H9 (cell line): ENCODE data around the gene MYO5C. TPM values are rescaled to one million over a fixed set of nuclear protein-coding genes. Genes with fewer than 3 reads are reported as not detected.
"Not testable (repeated sequence)": the region's sequence is repeated elsewhere in the genome, so short reads cannot be mapped to it uniquely, and the experiment has no call there.

Experiments used
- DNase-seq: peaks from one replicate; pipeline ENCODE4 v3.0.0-alpha.2; 2017
- H2AFZ ChIP-seq: one replicate; pipeline ENCODE4 v1.6.1; 2013; ENCODE audit warnings: mild to moderate bottlenecking, low read length, control low read depth, moderate library complexity
- H2AK5ac ChIP-seq: 2 replicates; pipeline ENCODE4 v1.6.1; 2013; ENCODE audit warnings: low read length, control low read depth, mixed read lengths; ENCODE audit not compliant: insufficient read length
- H2BK120ac ChIP-seq: one replicate; pipeline ENCODE4 v1.6.1; 2013; ENCODE audit warnings: low read depth, mild to moderate bottlenecking, low read length, control low read depth, inconsistent platforms; ENCODE audit not compliant: poor library complexity, severe bottlenecking
- H2BK12ac ChIP-seq: 2 replicates; pipeline ENCODE4 v1.6.1; 2013; ENCODE audit warnings: low read length, control low read depth, mixed read lengths, low read depth; ENCODE audit not compliant: insufficient read length
- H2BK15ac ChIP-seq: 2 replicates; pipeline ENCODE4 v1.6.1; 2013; ENCODE audit warnings: low read depth, low read length, control low read depth
- H2BK20ac ChIP-seq: one replicate; pipeline ENCODE4 v1.6.1; 2013; ENCODE audit warnings: low read depth, mild to moderate bottlenecking, low read length, control low read depth, inconsistent platforms; ENCODE audit not compliant: poor library complexity, severe bottlenecking
- H2BK5ac ChIP-seq: 2 replicates; pipeline ENCODE4 v1.6.1; 2013; ENCODE audit warnings: low read length, control low read depth, mixed read lengths; ENCODE audit not compliant: insufficient read length
- H3K14ac ChIP-seq: 2 replicates; pipeline ENCODE4 v1.6.1; 2013; ENCODE audit warnings: low read length, control low read depth; ENCODE audit not compliant: insufficient read depth
- H3K18ac ChIP-seq: 2 replicates; pipeline ENCODE4 v1.6.1; 2013; ENCODE audit warnings: low read depth, mild to moderate bottlenecking, mixed read lengths, low read length, control low read depth; ENCODE audit not compliant: insufficient read length
- H3K23ac ChIP-seq: 2 replicates; pipeline ENCODE4 v1.6.1; 2013; ENCODE audit warnings: low read length, control low read depth, mixed read lengths, low read depth; ENCODE audit not compliant: insufficient read length
- H3K23me2 ChIP-seq: 2 replicates; pipeline ENCODE4 v1.6.1; 2013; ENCODE audit warnings: low read depth, mild to moderate bottlenecking, mixed read lengths, low read length, control low read depth; ENCODE audit not compliant: insufficient read length, poor library complexity, severe bottlenecking
- H3K27ac ChIP-seq: 2 replicates; pipeline ENCODE4 v1.5.1; 2013; ENCODE audit warnings: low read length, control low read depth, mixed read lengths, low read depth; ENCODE audit not compliant: insufficient read length
- H3K27me3 ChIP-seq: 2 replicates; pipeline ENCODE4 v1.6.1; 2013; ENCODE audit warnings: low read length, control low read depth, inconsistent platforms; ENCODE audit not compliant: insufficient read depth
- H3K4ac ChIP-seq: 2 replicates; pipeline ENCODE4 v1.6.1; 2013; ENCODE audit warnings: low read depth, mild to moderate bottlenecking, control low read depth, inconsistent platforms, low read length, moderate library complexity
- H3K4me1 ChIP-seq: 2 replicates; pipeline ENCODE4 v1.6.1; 2013; ENCODE audit warnings: low read length, control low read depth, inconsistent platforms; ENCODE audit not compliant: insufficient read depth
- H3K4me2 ChIP-seq: 2 replicates; pipeline ENCODE4 v1.6.1; 2013; ENCODE audit warnings: low read length, control low read depth, mixed read lengths; ENCODE audit not compliant: insufficient read length, insufficient read depth
- H3K56ac ChIP-seq: 2 replicates; pipeline ENCODE4 v1.6.1; 2013; ENCODE audit warnings: low read depth, mild to moderate bottlenecking, mixed read lengths, low read length, control low read depth; ENCODE audit not compliant: insufficient read length
- H3K79me1 ChIP-seq: 2 replicates; pipeline ENCODE4 v1.6.1; 2013; ENCODE audit warnings: low read depth, mild to moderate bottlenecking, moderate library complexity, low read length, control low read depth, inconsistent platforms; ENCODE audit not compliant: insufficient read depth, poor library complexity, severe bottlenecking
- H3K79me2 ChIP-seq: 2 replicates; pipeline ENCODE4 v1.6.1; 2013; ENCODE audit warnings: low read length, control low read depth, inconsistent platforms; ENCODE audit not compliant: insufficient read depth
- H3K9ac ChIP-seq: 2 replicates; pipeline ENCODE4 v1.6.1; 2013; ENCODE audit warnings: low read length, control low read depth, mixed read lengths; ENCODE audit not compliant: insufficient read length; ENCODE audit errors: extremely low read depth
- H3K9me3 ChIP-seq: one replicate; pipeline ENCODE4 v1.6.1; 2013; ENCODE audit warnings: low read depth, low read length, inconsistent platforms; ENCODE audit not compliant: control insufficient read depth
- H3T11ph ChIP-seq: one replicate; pipeline ENCODE4 v1.6.1; 2013; ENCODE audit warnings: mild to moderate bottlenecking, low read length, control low read depth, inconsistent platforms
- H4K20me1 ChIP-seq: one replicate; pipeline ENCODE4 v1.6.1; 2013; ENCODE audit not compliant: control insufficient read depth, insufficient read length, insufficient read depth
- H4K5ac ChIP-seq: 2 replicates; pipeline ENCODE4 v1.6.1; 2013; ENCODE audit warnings: low read depth, mild to moderate bottlenecking, mixed read lengths, low read length, control low read depth; ENCODE audit not compliant: insufficient read length
- H4K8ac ChIP-seq: replicated peaks from 2 replicates; pipeline ENCODE4 v1.6.1; 2013; ENCODE audit warnings: low read length, control low read depth, mixed read lengths, low read depth; ENCODE audit not compliant: insufficient read length
- H4K91ac ChIP-seq: 2 replicates; pipeline ENCODE4 v1.6.1; 2013; ENCODE audit warnings: low read depth, mild to moderate bottlenecking, moderate library complexity, mixed read lengths, low read length, control low read depth; ENCODE audit not compliant: insufficient read length
- H3K27ac Mint-ChIP-seq, 3 experiments: 2 replicates in 2 of 3; 3 replicates in 1 of 3; pipeline ENCODE4 v1.8.0; 2020 to 2021; ENCODE audit warnings: mixed read lengths in 3 of 3, mild to moderate bottlenecking in 1 of 3, moderate library complexity in 1 of 3
- H3K27me3 Mint-ChIP-seq: 2 replicates; pipeline ENCODE4 v1.8.0; 2021; ENCODE audit warnings: low read depth, mild to moderate bottlenecking, moderate library complexity, mixed read lengths
- H3K36me3 Mint-ChIP-seq, 3 experiments: 2 replicates in 2 of 3; 3 replicates in 1 of 3; pipeline ENCODE4 v1.8.0; 2020 to 2021; ENCODE audit warnings: low read depth in 3 of 3, mixed read lengths in 3 of 3; ENCODE audit not compliant: insufficient read depth in 1 of 3
- H3K4me1 Mint-ChIP-seq, 2 experiments: 2 replicates each; pipeline ENCODE4 v1.8.0; 2020; ENCODE audit warnings: mixed read lengths in 2 of 2
- H3K4me3 Mint-ChIP-seq, 2 experiments: 2 replicates in 1 of 2; 3 replicates in 1 of 2; pipeline ENCODE4 v1.8.0; 2020 to 2021; ENCODE audit warnings: mild to moderate bottlenecking in 2 of 2, mixed read lengths in 2 of 2, moderate library complexity in 1 of 2
- H3K9me3 Mint-ChIP-seq, 2 experiments: 2 replicates in 1 of 2; 3 replicates in 1 of 2; pipeline ENCODE4 v1.8.0; 2020; ENCODE audit warnings: mild to moderate bottlenecking in 2 of 2, mixed read lengths in 2 of 2, moderate library complexity in 1 of 2
- WGBS: extraction: QIAGEN DNeasy Blood & Tissue Kit; methylation state at CpG from one replicate; pipeline ENCODE4 v1.1.7; 2013; ENCODE audit warnings: missing lambda C conversion rate, low lambda C conversion rate, mixed read lengths; ENCODE audit not compliant: insufficient read length; ENCODE audit errors: extremely low coverage; 5-methylcytosine and 5-hydroxymethylcytosine counted together
- total RNA-seq: library from RNA; stranded (reverse); gene quantifications from 2 replicates; pipeline ENCODE4 v1.2.1, GENCODE V29; 2021
- TF ChIP-seq, protein P1 (sequence below): fragments of 200-600 bp; sonication (generic); conservative IDR thresholded peaks from 3 replicates; pipeline ENCODE4 v1.8.0; 2021; ENCODE audit warnings: antibody characterized with exemption, mild to moderate bottlenecking

Gene MYO5C
- total RNA-seq, 1 experiment from 2014 or later = 22.2 TPM

GRCh38 chr15:52171386-52171785 is 124.2 kb downstream of the MYO5C start:
- DNase-seq = no peak
- Histone ChIP-seq H2BK12ac (no peak overlapping the region), H2AK5ac (no peak overlapping the region), H4K8ac (no peak overlapping the region), H2BK20ac (no peak overlapping the region), H3K4me1 (no peaks in the 10 kb centered on the region), H2BK5ac (no peak overlapping the region), H3K14ac (no peak overlapping the region), H2AFZ (no peak overlapping the region), H2BK120ac (no peak overlapping the region), H2BK15ac (no peak overlapping the region), H4K20me1 (no peaks in the 10 kb centered on the region), H4K5ac (no peak overlapping the region), H3K56ac (no peak overlapping the region), H3K79me2 (0 out of 2 replicates have a peak, but pooled peaks cover 2% of the 10 kb centered on the region), H3K9ac (no peak overlapping the region), H3T11ph (no peak overlapping the region), H3K9me3 (no peaks in the 10 kb centered on the region), H3K27me3 (no peaks in the 10 kb centered on the region), H3K18ac (no peak overlapping the region), H3K4ac (no peak overlapping the region), H4K91ac (no peak overlapping the region), H3K79me1 (no peaks in the 10 kb centered on the region), H3K4me2 (no peak overlapping the region), H3K23me2 (no peaks in the 10 kb centered on the region), H3K27ac (no peak overlapping the region), H3K23ac (no peak overlapping the region)
- Mint-ChIP-seq H3K4me1 (peaks cover 7% of the 10 kb centered on the region in 2 experiments), H3K9me3 (no peaks in the 10 kb centered on the region), H3K27ac (peak overlapping the region in 1 of 3 experiments; percentile 88; a peak in 1 of 7 replicates), H3K27me3 (no peaks in the 10 kb centered on the region), H3K36me3 (no peaks in the 10 kb centered on the region), H3K4me3 (peak overlapping the region in 1 of 2 experiments; percentile 19; a peak in 1 of 5 replicates)
- TF ChIP-seq, protein P1, sequence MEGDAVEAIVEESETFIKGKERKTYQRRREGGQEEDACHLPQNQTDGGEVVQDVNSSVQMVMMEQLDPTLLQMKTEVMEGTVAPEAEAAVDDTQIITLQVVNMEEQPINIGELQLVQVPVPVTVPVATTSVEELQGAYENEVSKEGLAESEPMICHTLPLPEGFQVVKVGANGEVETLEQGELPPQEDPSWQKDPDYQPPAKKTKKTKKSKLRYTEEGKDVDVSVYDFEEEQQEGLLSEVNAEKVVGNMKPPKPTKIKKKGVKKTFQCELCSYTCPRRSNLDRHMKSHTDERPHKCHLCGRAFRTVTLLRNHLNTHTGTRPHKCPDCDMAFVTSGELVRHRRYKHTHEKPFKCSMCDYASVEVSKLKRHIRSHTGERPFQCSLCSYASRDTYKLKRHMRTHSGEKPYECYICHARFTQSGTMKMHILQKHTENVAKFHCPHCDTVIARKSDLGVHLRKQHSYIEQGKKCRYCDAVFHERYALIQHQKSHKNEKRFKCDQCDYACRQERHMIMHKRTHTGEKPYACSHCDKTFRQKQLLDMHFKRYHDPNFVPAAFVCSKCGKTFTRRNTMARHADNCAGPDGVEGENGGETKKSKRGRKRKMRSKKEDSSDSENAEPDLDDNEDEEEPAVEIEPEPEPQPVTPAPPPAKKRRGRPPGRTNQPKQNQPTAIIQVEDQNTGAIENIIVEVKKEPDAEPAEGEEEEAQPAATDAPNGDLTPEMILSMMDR = no peak; the same call in 1 of the 3 replicates
- no CpG with 5 or more reads among the region's 4 CpGs for WGBS

DNA sequence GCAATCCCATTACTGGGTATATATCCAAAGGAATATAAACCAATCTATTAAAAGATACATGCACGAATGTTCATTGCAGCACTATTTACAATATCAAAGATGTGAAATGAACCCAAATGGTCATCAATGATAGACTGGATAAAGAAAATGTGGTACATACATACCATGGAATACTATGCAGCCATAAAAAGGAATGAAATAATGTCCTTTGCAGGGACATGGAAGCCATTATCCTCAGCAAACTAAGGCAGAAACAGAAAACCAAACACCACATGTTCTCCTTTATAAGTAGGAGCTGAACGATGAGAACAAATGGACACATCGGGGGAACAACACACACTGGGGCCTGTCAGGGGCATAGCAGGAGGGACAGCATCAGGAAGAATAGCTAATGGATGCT is 125.4 kb downstream of the MYO5C start:
- H3K4ac ChIP-seq, H2BK5ac ChIP-seq, H3K27ac ChIP-seq, H2AK5ac ChIP-seq, H4K91ac ChIP-seq, H3K27me3 ChIP-seq, H2BK120ac ChIP-seq, H3K27me3 Mint-ChIP-seq, H3K9me3 ChIP-seq, H3K9me3 Mint-ChIP-seq, H3K56ac ChIP-seq, DNase-seq, H3K79me2 ChIP-seq, H3T11ph ChIP-seq, H4K20me1 ChIP-seq, H2BK15ac ChIP-seq, H3K36me3 Mint-ChIP-seq, H2BK12ac ChIP-seq, H3K23ac ChIP-seq, H4K8ac ChIP-seq, H3K4me3 Mint-ChIP-seq, H3K4me1 Mint-ChIP-seq, H3K14ac ChIP-seq, H3K4me2 ChIP-seq, H3K79me1 ChIP-seq, H3K18ac ChIP-seq, H4K5ac ChIP-seq, H2AFZ ChIP-seq, H2BK20ac ChIP-seq, H3K4me1 ChIP-seq, H3K27ac Mint-ChIP-seq, H3K23me2 ChIP-seq, H3K9ac ChIP-seq: not testable (repeated sequence)
- no CpG with 5 or more reads among the region's 3 CpGs for WGBS
